Stimulated activated CD8-positive, alpha-beta memory T cell treated with anti-CD3 and anti-CD28 coated beads, Interleukin-2, amount 100 ng/mL, for 48 hours (primary cell): Measurements from ENCODE around the gene ZNF212.
A peak's percentile ranks its signal among the peaks of the same experiment; 100 is the strongest.

ENCODE experiments used
- DNase-seq, 2 donors: peaks; one replicate each; pipeline ENCODE4 v3.0.0-alpha.2; 2020; ENCODE audit warnings: low read depth in 2 of 2

Gene ZNF212

DNA sequence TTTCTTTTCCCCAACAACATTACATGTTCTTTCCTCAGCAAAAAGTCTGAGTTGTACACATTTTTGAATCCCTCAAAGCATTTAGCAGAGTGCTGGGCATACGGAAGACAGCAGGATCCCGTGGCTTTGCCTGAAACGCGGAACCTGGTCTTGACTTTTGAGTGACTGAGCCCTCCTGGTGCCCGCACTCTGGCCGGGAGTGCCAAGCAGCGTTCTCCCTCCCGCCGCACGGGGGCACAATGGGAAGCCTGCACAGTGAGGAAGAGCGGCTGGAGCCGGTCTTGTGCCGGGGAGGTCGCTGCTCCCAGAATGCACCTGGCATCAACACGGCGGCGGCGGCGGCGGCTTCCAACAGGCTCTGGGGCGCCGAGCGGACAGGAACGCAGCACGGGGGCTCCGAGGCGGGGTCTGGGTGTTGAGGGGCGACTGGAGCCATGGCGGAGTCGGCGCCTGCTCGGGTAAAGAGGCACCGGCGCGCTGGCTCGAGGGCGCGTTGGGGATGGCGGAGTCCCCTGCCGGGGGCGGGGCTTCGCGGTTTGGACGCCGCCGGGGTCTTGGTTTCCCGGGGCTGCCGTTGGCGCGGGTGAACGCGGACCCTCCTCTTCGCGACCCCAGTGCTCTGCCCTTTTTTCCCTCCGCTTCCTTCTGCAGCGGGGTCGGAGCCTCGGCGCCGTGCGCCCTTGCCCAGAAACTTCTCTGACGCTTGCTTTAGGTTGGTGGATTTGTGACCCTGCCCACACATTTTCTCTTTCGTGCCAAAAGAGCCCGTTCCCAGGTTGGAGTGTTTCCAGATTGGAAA, at the start of gene ZNF212:
TSS of gene ZNF212 (plus strand) at position 307 of the 799 bp plus-strand sequence. CDS start at position 435, 128 bp downstream.
- peak; percentile 81 to 84 for DNase-seq

DNA sequence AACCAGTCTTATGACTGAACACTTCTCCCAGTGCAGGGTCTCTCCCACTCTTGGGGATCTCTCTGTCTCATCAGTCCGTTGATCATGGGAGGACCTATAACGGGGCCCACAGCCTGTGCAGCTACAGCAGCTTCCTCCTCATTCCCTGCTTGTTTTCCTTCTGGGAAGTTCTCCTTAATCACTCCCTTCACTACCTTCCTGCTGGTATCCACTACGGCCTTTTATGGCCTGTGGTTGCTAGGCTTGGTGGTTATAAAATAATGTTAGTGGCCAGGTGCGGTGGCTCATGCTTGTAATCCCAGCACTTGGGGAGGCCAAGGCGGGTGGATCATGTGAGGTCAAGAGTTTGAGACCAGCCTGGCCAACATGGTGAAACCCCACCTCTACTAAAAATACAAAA, 47.6 kb upstream of the ZNF212 start:
- DNase-seq = no peak

DNA sequence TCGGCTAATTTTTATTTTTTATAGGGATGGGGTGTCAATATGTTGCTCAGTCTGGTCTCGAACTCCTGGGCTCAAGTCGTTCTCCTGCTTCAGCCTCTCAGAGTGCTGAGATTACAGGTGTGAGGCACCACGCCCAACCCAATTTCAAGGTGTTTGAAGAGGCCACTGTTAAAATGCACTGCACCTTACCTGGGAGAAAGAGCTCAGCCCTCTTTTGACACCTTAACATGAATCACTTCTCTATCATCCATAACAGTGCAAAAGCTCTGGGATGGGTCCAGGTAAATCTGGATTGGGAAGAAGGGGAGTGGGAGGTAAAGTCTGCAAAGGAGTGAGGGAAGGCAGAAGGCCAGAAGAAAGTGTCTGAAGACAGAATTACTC, 44.7 kb upstream of the ZNF212 start:
- DNase-seq = no peak

GRCh38 chr7:149195180-149196150, 44.0 kb upstream of the ZNF212 start, which contains the start of gene ZNF282:
Gene ZNF282 (plus strand): TSS chr7:149195546. CDS start chr7:149195590, 44 bp downstream.
- peak; percentile 73 to 74 for DNase-seq

GRCh38 chr7:149196151-149196704, 43.2 kb upstream of the ZNF212 start:
- DNase-seq = no peak

GRCh38 chr7:149196705-149197171, 42.7 kb upstream of the ZNF212 start:
- DNase-seq = no peak

- DNase-seq = no peak
These were observed 41.8 kb upstream of the ZNF212 start for GRCh38 chr7:149197675-149198074.

DNA sequence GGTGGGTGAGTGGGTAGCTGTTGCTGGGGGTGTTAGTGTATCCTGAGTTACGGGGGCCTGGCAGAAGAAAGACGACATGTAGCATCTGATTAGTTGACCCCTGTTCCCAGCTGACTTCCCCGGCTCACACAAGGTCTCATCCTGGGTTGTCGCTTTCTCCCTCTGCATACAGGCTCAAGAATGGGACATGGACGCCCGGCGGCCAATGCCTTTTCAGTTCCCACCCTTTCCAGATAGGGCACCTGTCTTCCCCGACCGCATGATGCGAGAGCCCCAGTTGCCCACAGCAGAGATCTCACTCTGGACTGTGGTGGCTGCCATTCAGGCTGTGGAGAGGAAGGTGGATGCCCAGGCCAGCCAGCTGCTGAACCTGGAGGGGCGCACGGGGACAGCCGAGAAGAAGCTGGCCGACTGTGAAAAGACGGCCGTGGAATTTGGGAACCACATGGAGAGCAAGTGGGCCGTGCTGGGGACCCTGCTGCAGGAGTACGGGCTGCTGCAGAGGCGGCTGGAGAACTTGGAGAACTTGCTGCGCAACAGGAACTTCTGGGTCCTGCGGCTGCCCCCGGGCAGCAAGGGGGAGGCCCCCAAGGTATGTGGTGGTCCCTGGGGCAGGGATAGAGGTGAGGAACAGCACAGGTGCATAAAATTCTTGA, 41.2 kb upstream of the ZNF212 start:
- no peak for DNase-seq

DNA sequence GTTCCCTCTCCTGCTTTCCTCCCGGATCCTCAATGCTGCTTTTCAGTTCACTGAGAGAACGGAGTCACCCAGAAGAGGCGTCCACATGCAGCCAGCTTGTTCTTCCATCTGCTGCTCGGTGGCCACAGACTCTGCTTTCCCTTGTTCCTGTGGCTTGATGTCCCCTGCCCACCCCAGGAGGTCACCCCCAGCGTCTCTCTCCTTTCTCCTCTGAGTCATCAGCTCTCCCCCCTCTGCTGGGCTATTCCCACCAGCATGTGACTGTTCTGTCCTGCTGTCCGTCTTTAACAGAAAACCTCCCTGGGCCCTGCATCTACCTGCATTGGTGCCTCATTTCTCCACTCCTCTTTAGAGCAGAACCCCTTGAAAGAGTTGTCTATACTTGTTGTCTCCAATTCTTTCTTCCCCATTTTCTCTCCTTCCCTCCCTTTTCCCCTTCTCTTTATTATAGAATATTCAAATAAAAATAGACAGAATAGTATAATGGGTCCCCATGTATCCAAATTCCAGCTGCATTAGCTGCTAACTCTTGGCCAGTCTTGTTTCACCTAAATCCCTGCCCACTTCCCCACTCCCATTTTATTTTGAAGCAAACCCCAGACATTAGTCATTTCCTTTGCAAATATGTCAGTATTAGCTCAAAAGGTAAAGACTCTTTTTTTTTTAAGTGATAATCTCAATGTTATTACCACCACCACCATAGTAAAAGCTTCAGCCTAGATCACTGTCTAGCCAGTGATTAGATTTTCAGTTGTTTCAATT, 40.0 kb upstream of the ZNF212 start:
- no peak for DNase-seq

GRCh38 chr7:149202831-149203231, 36.6 kb upstream of the ZNF212 start:
- peak in 1 of 2 donors; percentile 28 for DNase-seq

DNA sequence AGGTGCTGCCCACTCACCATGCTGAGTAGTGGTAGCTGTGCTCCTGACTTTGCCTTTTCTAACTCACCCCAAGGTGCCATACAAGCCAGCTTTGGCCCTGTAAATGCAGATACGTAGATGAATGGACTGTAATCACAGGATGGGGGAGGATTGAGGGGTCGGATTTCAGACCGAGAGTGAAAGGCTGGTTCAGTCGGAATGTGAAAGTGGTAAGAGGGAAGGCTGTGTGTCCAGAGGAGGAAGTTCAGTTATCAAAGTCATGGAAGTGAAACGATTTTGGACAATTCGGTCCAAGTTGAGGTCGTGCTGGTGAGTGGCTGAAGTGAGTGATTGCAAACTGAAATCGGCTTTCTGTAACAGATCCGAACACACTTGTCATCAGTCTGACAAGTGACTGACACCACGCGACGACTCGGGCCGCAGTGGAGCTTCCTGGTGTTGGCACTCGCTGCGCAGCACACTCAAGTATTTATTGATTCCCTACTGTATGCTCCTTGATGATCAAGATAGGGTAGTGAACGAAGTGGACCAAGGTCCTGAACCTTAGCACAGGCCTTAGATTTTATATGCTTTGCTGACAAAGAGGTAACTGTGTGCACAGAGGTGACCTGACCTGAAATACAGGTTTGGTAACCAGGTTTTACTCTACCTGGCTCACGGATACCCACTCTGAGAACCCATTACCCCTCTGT, 33.6 kb upstream of the ZNF212 start:
- no peak for DNase-seq

- no peak for DNase-seq
These were observed 32.0 kb upstream of the ZNF212 start for GRCh38 chr7:149207324-149208035.

DNA sequence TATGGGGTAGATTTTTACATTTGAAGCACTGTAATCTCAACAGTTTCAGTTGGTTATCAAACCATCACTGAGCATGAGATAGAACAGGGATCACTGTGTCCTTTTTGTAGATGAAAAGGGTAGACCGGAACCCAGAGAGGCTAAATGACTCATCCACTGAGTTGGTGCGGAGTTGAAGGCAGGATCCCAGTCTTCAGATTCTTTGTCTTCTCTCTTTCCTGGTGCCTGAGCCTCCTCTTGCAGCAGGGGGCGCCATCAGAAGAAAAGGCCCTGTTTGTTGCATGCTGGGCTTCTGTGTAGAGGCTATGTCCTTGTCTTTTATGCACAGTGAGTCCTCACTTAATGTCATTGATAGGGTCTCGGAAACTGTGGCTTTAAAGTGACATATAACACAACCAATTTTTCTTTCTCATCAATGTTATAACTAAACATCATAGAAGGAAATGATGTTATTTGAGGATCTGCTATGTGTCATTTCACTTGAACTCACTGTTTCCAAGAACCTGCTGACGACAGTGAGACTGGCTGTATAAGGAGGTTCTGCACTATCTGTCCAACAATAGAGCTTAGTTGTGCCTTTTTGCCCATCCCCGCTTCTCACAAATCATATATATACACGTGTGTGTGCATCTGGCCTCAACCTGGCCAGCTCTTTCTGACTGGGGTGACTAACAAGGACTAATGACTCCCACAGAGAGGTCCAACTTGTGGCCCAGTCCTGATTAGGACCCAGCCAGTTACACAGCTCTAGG, 29.8 kb upstream of the ZNF212 start:
- DNase-seq = peak; percentile 71 to 85

DNA sequence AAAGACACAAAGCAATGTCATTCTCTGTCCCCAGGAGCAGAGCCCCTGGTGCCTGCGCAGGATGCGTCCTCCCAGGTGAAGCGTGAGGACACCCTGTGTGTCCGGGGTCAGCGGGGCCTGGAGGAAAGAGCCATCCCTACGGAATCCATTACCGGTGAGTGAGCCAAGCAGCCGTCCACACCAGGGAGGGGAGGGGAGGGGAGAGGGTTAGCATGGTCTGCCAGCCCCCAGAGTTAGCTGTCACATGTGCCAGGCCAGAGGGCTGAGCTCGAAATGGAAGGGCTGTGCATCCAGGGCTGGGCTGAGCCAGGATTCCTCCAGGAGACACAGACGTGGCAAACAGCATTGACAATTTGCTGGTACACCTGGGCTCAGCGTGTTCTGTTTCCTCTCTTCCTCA, 28.9 kb upstream of the ZNF212 start:
- no peak for DNase-seq

GRCh38 chr7:149214020-149214720, 25.3 kb upstream of the ZNF212 start:
- no peak for DNase-seq

- DNase-seq = no peak
These were observed 23.0 kb upstream of the ZNF212 start for GRCh38 chr7:149216402-149216801.

DNA sequence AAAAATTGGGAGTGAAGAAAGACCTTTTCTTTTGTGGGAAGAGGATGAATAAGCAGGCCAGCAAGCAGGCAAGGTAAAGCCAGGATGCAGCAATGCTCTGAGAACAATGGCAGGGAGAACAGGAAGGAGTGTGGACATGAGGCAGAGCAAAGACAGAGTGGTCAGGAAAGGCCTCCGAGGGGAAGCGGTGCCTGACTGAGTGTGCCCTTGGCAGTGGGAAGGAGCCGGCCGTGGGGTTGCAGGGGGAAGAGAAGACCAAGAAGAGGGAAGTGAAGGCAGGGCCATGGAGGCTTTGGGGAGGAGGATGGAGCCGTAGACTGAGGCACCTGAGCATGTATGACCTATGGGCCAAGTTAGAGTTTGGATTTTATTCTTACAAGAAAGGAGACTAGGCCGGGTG, 21.9 kb upstream of the ZNF212 start:
- no peak for DNase-seq
